ENCODE measurements around the gene SLC25A11. TPM values are rescaled to one million over a fixed set of nuclear protein-coding genes. Genes with fewer than 3 reads are reported as not detected.

SLC25A11 gene
- total RNA-seq, 1 donor from 2014 or later = 60.2 TPM

GRCh38 chr17:4937553-4937952, 2.3 kb downstream of the SLC25A11 start:
- H3K27me3 Mint-ChIP-seq = no peaks in the 10 kb centered on the region
- no peak for DNase-seq (ENCODE audit: extremely low spot score, unreplicated experiment)
- no peak for TF ChIP-seq CTCF (conservative IDR thresholded peaks at IDR 0.05)
- H3K4me1 Mint-ChIP-seq (ENCODE audit: unreplicated experiment) = peaks cover 30% of the 10 kb centered on the region
- H3K36me3 Mint-ChIP-seq = peaks cover 7% of the 10 kb centered on the region
- no peaks in the 10 kb centered on the region for H3K9me3 Mint-ChIP-seq
- H3K4me3 Mint-ChIP-seq = peak overlapping the region; percentile 98
- H3K27ac Mint-ChIP-seq = no peak overlapping the region

GRCh38 chr17:4936436-4936835, 3.4 kb downstream of the SLC25A11 start:
- no peaks in the 10 kb centered on the region for H3K9me3 Mint-ChIP-seq
- no peaks in the 10 kb centered on the region for H3K27me3 Mint-ChIP-seq
- no peak for DNase-seq (ENCODE audit: extremely low spot score, unreplicated experiment)
- peak overlapping the region; percentile 56 for H3K27ac Mint-ChIP-seq
- H3K4me1 Mint-ChIP-seq (ENCODE audit: unreplicated experiment) = peaks cover 24% of the 10 kb centered on the region
- peaks cover 3% of the 10 kb centered on the region for H3K36me3 Mint-ChIP-seq
- TF ChIP-seq CTCF (conservative IDR thresholded peaks at IDR 0.05) = no peak
- peak overlapping the region; percentile 46 for H3K4me3 Mint-ChIP-seq

- peaks cover 7% of the 10 kb centered on the region for H3K36me3 Mint-ChIP-seq
- H3K9me3 Mint-ChIP-seq = no peaks in the 10 kb centered on the region
- no peak for TF ChIP-seq CTCF (conservative IDR thresholded peaks at IDR 0.05)
- no peaks in the 10 kb centered on the region for H3K27me3 Mint-ChIP-seq
- DNase-seq (ENCODE audit: extremely low spot score, unreplicated experiment) = no peak
- H3K4me1 Mint-ChIP-seq (ENCODE audit: unreplicated experiment) = peaks cover 18% of the 10 kb centered on the region
- H3K4me3 Mint-ChIP-seq = no peak overlapping the region
- no peak overlapping the region for H3K27ac Mint-ChIP-seq
Measured at GRCh38 chr17:4935650-4936049, 4.2 kb downstream of the SLC25A11 start.

GRCh38 chr17:4934173-4934979, 5.5 kb downstream of the SLC25A11 start:
- peaks cover 12% of the 10 kb centered on the region for H3K4me1 Mint-ChIP-seq (ENCODE audit: unreplicated experiment)
- peaks cover 7% of the 10 kb centered on the region for H3K36me3 Mint-ChIP-seq
- DNase-seq (ENCODE audit: extremely low spot score, unreplicated experiment) = no peak
- TF ChIP-seq CTCF (conservative IDR thresholded peaks at IDR 0.05) = peak; percentile 30
- no peaks in the 10 kb centered on the region for H3K27me3 Mint-ChIP-seq
- H3K27ac Mint-ChIP-seq = peak overlapping the region; percentile 70
- H3K4me3 Mint-ChIP-seq = no peak overlapping the region
- H3K9me3 Mint-ChIP-seq = no peaks in the 10 kb centered on the region

GRCh38 chr17:4933646-4934045, 6.2 kb downstream of the SLC25A11 start:
- no peaks in the 10 kb centered on the region for H3K9me3 Mint-ChIP-seq
- no peak overlapping the region for H3K4me3 Mint-ChIP-seq
- H3K36me3 Mint-ChIP-seq = peaks cover 7% of the 10 kb centered on the region
- no peak for TF ChIP-seq CTCF (conservative IDR thresholded peaks at IDR 0.05)
- H3K27me3 Mint-ChIP-seq = no peaks in the 10 kb centered on the region
- H3K4me1 Mint-ChIP-seq (ENCODE audit: unreplicated experiment) = peaks cover 8% of the 10 kb centered on the region
- H3K27ac Mint-ChIP-seq = peak overlapping the region; percentile 70
- no peak for DNase-seq (ENCODE audit: extremely low spot score, unreplicated experiment)

Measured in type B pancreatic cell (in vitro differentiated cells).